Neural cell (in vitro differentiated cells): ENCODE measurements around the gene HADHB. TPM values are rescaled to one million over a fixed set of nuclear protein-coding genes. Genes with fewer than 3 reads are reported as not detected.
"Not testable (repeated sequence)": the region's sequence is repeated elsewhere in the genome, so short reads cannot be mapped to it uniquely, and the experiment has no call there.

Source experiments
- H2AFZ ChIP-seq: fragments of 200-600, 300-800 bp; sonication (generic), shearing (Covaris generic); 2 replicates; pipeline ENCODE4 v1.6.0; 2014; ENCODE audit warnings: low read depth, mild to moderate bottlenecking, antibody characterized with exemption, low read length, moderate library complexity
- H3F3A ChIP-seq: fragments of 200-600 bp; shearing (Covaris generic); 2 replicates; pipeline ENCODE4 v1.6.1; 2016; ENCODE audit warnings: mild to moderate bottlenecking, moderate library complexity, mixed read lengths, antibody characterized with exemption, low read length; ENCODE audit not compliant: insufficient read depth, poor library complexity, severe bottlenecking
- H3K27ac ChIP-seq: fragments of 200-600, 300-800 bp; sonication (generic), shearing (Covaris generic); 2 replicates; pipeline ENCODE4 v1.5.1; 2014; ENCODE audit warnings: mild to moderate bottlenecking, low read length, moderate library complexity
- H3K27me3 ChIP-seq: fragments of 300-800, 200-600 bp; sonication (generic), shearing (Covaris generic); 2 replicates; pipeline ENCODE4 v1.6.0; 2014; ENCODE audit warnings: mild to moderate bottlenecking, low read depth, low read length, moderate library complexity; ENCODE audit not compliant: insufficient read depth
- H3K36me3 ChIP-seq: fragments of 300-800, 200-600 bp; sonication (generic), shearing (Covaris generic); 2 replicates; pipeline ENCODE4 v1.5.1; 2014; ENCODE audit warnings: mild to moderate bottlenecking, antibody characterized with exemption, low read length, moderate library complexity; ENCODE audit not compliant: insufficient read depth
- H3K4me2 ChIP-seq: fragments of 300-800, 200-600 bp; sonication (generic), shearing (Covaris generic); 2 replicates; pipeline ENCODE4 v1.6.0; 2014; ENCODE audit warnings: mild to moderate bottlenecking, low read length
- H3K4me3 ChIP-seq: fragments of 300-800, 200-600 bp; sonication (generic), shearing (Covaris generic); 2 replicates; pipeline ENCODE4 v1.5.1; 2014; ENCODE audit warnings: mild to moderate bottlenecking, low read length, moderate library complexity
- H3K79me2 ChIP-seq: fragments of 200-600 bp; shearing (Covaris generic); replicated peaks from 2 replicates; pipeline ENCODE4 v1.6.0; 2014; ENCODE audit warnings: mild to moderate bottlenecking, low read length, moderate library complexity; ENCODE audit not compliant: insufficient read depth
- H3K9ac ChIP-seq: fragments of 300-800, 200-600 bp; sonication (generic), shearing (Covaris generic); 2 replicates; pipeline ENCODE4 v1.6.1; 2016; ENCODE audit warnings: mild to moderate bottlenecking, low read length, mixed read lengths
- H3K9me2 ChIP-seq: fragments of 200-600 bp; shearing (Covaris generic); 2 replicates; pipeline ENCODE4 v1.6.1; 2016; ENCODE audit warnings: mild to moderate bottlenecking, low read length, mixed read lengths; ENCODE audit not compliant: insufficient read depth
- H3K9me3 ChIP-seq: fragments of 200-600, 300-800 bp; sonication (generic), shearing (Covaris generic); 2 replicates; pipeline ENCODE4 v1.6.1; 2016; ENCODE audit warnings: mild to moderate bottlenecking, mixed run types, low read length, moderate library complexity, mixed read lengths
- H4K20me1 ChIP-seq: fragments of 200-600 bp; shearing (Covaris generic); 2 replicates; pipeline ENCODE4 v1.6.1; 2016; ENCODE audit warnings: mild to moderate bottlenecking, mixed run types; ENCODE audit not compliant: insufficient read depth
- EP300 ChIP-seq: fragments of 450-650 bp; conservative IDR thresholded peaks from 2 replicates; pipeline ENCODE4 v1.6.1; 2014; ENCODE audit warnings: antibody characterized with exemption, mild to moderate bottlenecking, moderate library complexity; ENCODE audit not compliant: poor library complexity, severe bottlenecking
- EZH2 ChIP-seq: fragments of 200-600, 300-800 bp; shearing (Covaris generic), sonication (generic); IDR thresholded peaks from 2 replicates; pipeline ENCODE4 v1.6.1; 2014; ENCODE audit warnings: antibody characterized with exemption, low read length, borderline replicate concordance, mild to moderate bottlenecking; ENCODE audit not compliant: insufficient read depth, poor library complexity, severe bottlenecking
- MXI1 ChIP-seq: fragments of 450-650 bp; conservative IDR thresholded peaks from 2 replicates; pipeline ENCODE4 v1.6.1; 2014; ENCODE audit warnings: antibody characterized with exemption, mild to moderate bottlenecking; ENCODE audit not compliant: poor library complexity, severe bottlenecking
- POLR2AphosphoS5 ChIP-seq: IDR thresholded peaks from 2 replicates; pipeline ENCODE4 v1.6.1; 2012
- RAD21 ChIP-seq: fragments of 450-650 bp; conservative IDR thresholded peaks from 2 replicates; pipeline ENCODE4 v1.6.1; 2014; ENCODE audit warnings: antibody characterized with exemption, mild to moderate bottlenecking, moderate library complexity
- SMC3 ChIP-seq: fragments of 450-650 bp; conservative IDR thresholded peaks from 2 replicates; pipeline ENCODE4 v1.6.1; 2014; ENCODE audit warnings: antibody characterized with exemption, mild to moderate bottlenecking, moderate library complexity; ENCODE audit not compliant: poor library complexity
- TAF1 ChIP-seq: IDR thresholded peaks from 2 replicates; pipeline ENCODE4 v1.6.1; 2012; ENCODE audit warnings: low read depth
- polyA plus RNA-seq: library from polyadenylated mRNA; depleted of rRNA; stranded (reverse); fragments of >200 nt; gene quantifications from 2 replicates; pipeline ENCODE4 v1.2.3, GENCODE V29; 2014
- TF ChIP-seq, protein P1 (sequence below): fragments of 450-650 bp; IDR thresholded peaks from 2 replicates; pipeline ENCODE4 v1.5.1; 2014; ENCODE audit warnings: antibody characterized with exemption, mild to moderate bottlenecking, moderate library complexity; ENCODE audit not compliant: poor library complexity, severe bottlenecking
- TF ChIP-seq, protein P2 (sequence below): IDR thresholded peaks from 2 replicates; pipeline ENCODE4 v1.6.1; 2012; ENCODE audit warnings: borderline replicate concordance

The HADHB gene
- polyA plus RNA-seq, 1 donor from 2014 or later: 30.5 TPM

DNA sequence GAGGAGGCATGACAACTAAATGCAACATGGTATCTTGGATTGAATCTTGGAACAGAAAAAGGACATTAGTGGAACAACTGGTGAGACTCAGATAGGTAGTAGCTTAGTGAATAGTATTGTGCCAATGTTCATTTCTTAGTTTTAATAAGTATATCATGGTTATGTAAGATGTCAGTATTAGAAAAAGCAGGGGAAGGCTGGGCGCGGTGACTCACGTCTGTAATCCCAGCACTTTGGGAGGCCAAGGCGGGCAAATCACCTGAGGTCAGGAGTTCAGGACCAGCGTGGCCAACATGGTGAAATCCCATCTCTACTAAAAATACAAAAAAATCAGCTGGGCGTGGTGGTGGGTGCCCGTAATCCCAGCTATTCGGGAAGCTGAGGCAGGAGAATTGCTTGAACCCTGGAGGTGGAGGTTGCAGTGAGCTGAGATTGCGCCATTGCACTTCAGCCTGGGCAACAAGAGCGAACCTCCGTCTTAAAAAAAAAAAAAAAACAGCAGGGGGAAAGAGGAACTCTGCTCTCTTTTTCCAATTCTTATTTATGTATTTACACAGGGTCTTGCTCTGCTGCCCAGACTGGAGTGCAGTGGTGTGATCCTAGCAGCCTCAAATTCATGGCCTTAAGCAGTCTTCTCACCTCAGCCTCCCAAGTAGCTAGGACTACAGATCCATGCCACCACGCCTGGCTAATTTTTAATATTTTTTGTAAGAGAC is 24.1 kb downstream of the HADHB start:
- H3K79me2 ChIP-seq, H3K9me2 ChIP-seq, H3K9me3 ChIP-seq, H3K36me3 ChIP-seq, H4K20me1 ChIP-seq, H3K27me3 ChIP-seq, H3K9ac ChIP-seq, H2AFZ ChIP-seq, H3K27ac ChIP-seq, H3K4me3 ChIP-seq, H3K4me2 ChIP-seq, H3F3A ChIP-seq: not testable (repeated sequence)

DNA sequence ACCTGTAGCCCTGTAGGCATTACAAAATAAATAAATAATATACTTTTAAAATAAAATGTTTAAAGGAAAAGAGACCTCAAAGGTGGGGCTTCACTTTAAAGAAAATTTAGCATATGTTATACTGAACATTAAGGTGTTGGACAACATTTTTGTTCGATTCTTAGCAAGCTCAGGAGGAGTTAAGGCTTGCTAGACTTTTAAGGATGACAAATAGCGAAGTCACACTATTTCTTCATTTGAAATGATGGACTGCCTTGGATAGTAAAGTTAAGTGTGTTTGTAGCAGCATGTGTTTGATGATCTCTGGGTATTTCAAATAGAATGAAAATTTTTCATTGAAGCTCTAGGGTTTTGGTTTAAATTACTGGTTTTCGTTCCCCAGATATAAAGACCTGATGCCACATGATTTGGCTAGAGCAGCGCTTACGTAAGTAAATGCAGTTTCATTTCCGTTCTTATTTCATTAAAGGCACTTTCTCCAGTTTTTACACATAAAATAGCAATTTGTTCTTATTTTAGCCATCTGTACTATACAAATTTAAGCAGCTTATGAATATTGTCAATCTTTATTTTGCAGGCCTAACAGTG is 24.9 kb downstream of the HADHB start:
- no peaks in the 10 kb centered on the region for H3K36me3 ChIP-seq
- no peak overlapping the region for H3K4me3 ChIP-seq
- H3F3A ChIP-seq: no peaks in the 10 kb centered on the region
- H3K9me3 ChIP-seq: no peaks in the 10 kb centered on the region
- TF ChIP-seq EZH2 (no peak), TAF1 (no peak), EP300 (no peak), MXI1 (no peak), RAD21 (no peak), POLR2AphosphoS5 (no peak), SMC3 (no peak)
- TF ChIP-seq, protein P1, sequence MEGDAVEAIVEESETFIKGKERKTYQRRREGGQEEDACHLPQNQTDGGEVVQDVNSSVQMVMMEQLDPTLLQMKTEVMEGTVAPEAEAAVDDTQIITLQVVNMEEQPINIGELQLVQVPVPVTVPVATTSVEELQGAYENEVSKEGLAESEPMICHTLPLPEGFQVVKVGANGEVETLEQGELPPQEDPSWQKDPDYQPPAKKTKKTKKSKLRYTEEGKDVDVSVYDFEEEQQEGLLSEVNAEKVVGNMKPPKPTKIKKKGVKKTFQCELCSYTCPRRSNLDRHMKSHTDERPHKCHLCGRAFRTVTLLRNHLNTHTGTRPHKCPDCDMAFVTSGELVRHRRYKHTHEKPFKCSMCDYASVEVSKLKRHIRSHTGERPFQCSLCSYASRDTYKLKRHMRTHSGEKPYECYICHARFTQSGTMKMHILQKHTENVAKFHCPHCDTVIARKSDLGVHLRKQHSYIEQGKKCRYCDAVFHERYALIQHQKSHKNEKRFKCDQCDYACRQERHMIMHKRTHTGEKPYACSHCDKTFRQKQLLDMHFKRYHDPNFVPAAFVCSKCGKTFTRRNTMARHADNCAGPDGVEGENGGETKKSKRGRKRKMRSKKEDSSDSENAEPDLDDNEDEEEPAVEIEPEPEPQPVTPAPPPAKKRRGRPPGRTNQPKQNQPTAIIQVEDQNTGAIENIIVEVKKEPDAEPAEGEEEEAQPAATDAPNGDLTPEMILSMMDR: no peak
- TF ChIP-seq, protein P2, sequence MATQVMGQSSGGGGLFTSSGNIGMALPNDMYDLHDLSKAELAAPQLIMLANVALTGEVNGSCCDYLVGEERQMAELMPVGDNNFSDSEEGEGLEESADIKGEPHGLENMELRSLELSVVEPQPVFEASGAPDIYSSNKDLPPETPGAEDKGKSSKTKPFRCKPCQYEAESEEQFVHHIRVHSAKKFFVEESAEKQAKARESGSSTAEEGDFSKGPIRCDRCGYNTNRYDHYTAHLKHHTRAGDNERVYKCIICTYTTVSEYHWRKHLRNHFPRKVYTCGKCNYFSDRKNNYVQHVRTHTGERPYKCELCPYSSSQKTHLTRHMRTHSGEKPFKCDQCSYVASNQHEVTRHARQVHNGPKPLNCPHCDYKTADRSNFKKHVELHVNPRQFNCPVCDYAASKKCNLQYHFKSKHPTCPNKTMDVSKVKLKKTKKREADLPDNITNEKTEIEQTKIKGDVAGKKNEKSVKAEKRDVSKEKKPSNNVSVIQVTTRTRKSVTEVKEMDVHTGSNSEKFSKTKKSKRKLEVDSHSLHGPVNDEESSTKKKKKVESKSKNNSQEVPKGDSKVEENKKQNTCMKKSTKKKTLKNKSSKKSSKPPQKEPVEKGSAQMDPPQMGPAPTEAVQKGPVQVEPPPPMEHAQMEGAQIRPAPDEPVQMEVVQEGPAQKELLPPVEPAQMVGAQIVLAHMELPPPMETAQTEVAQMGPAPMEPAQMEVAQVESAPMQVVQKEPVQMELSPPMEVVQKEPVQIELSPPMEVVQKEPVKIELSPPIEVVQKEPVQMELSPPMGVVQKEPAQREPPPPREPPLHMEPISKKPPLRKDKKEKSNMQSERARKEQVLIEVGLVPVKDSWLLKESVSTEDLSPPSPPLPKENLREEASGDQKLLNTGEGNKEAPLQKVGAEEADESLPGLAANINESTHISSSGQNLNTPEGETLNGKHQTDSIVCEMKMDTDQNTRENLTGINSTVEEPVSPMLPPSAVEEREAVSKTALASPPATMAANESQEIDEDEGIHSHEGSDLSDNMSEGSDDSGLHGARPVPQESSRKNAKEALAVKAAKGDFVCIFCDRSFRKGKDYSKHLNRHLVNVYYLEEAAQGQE: no peak
- no peak overlapping the region for H3K4me2 ChIP-seq
- no peaks in the 10 kb centered on the region for H3K79me2 ChIP-seq
- no peaks in the 10 kb centered on the region for H3K9me2 ChIP-seq
- no peak overlapping the region for H3K27ac ChIP-seq
- H4K20me1 ChIP-seq: no peaks in the 10 kb centered on the region
- no peaks in the 10 kb centered on the region for H3K27me3 ChIP-seq
- H2AFZ ChIP-seq: no peak overlapping the region
- no peak overlapping the region for H3K9ac ChIP-seq
